HepG2 (cell line): ENCODE measurements around the gene PTPN3. TPM values are rescaled to one million over a fixed set of nuclear protein-coding genes. Genes with fewer than 3 reads are reported as not detected.

Experiments used
- BRCA1 ChIP-seq: sonication (generic); formaldehyde crosslinking; IDR thresholded peaks from 2 replicates; pipeline ENCODE4 v1.4.0; 2020; ENCODE audit warnings: missing genetic modification reagents
- FOSL1 ChIP-seq: sonication (generic); formaldehyde crosslinking; IDR thresholded peaks from 2 replicates; pipeline ENCODE4 v1.9.0; 2021; ENCODE audit warnings: missing genetic modification reagents, borderline replicate concordance
- FOXM1 ChIP-seq: sonication (generic); formaldehyde crosslinking; IDR thresholded peaks from 2 replicates; pipeline ENCODE4 v1.5.0; 2020; ENCODE audit warnings: missing genetic modification reagents
- GZF1 ChIP-seq: sonication (generic); formaldehyde crosslinking; IDR thresholded peaks from 2 replicates; pipeline ENCODE4 v1.5.1; 2020; ENCODE audit warnings: mild to moderate bottlenecking, missing genetic modification reagents
- KAT7 ChIP-seq: IDR thresholded peaks from 2 replicates; pipeline ENCODE4 v1.6.1; 2018; ENCODE audit warnings: borderline replicate concordance, missing compliant biosample characterization
- KDM1A ChIP-seq: IDR thresholded peaks from 2 replicates; pipeline ENCODE4 v1.6.1; 2016; ENCODE audit warnings: missing compliant biosample characterization
- MEIS1 ChIP-seq: sonication (generic); formaldehyde crosslinking; IDR thresholded peaks from 2 replicates; pipeline ENCODE4 v1.9.0; 2021; ENCODE audit warnings: mild to moderate bottlenecking, missing genetic modification reagents, moderate library complexity, borderline replicate concordance
- RXRA ChIP-seq: sonication (generic); formaldehyde crosslinking; IDR thresholded peaks from 2 replicates; pipeline ENCODE4 v1.5.1; 2020; ENCODE audit warnings: missing genetic modification reagents
- SOX13 ChIP-seq, 3 experiments: fragments of 450-650 bp in 1 of 3; sonication (generic) in 1 of 3; formaldehyde crosslinking in 1 of 3; IDR thresholded peaks in 2 of 3; conservative IDR thresholded peaks in 1 of 3; 2 replicates each; pipeline versions ENCODE4 v1.5.0 to v1.6.1; 2016 to 2020; ENCODE audit warnings: antibody characterized with exemption in 1 of 3, mild to moderate bottlenecking in 1 of 3, missing compliant biosample characterization in 1 of 3, missing genetic modification reagents in 1 of 3, moderate library complexity in 1 of 3
- TAF1 ChIP-seq: sonication (generic); formaldehyde crosslinking; IDR thresholded peaks from 2 replicates; pipeline ENCODE4 v1.4.0; 2020; ENCODE audit warnings: missing genetic modification reagents
- TARDBP ChIP-seq: sonication (generic); formaldehyde crosslinking; IDR thresholded peaks from 2 replicates; pipeline ENCODE4 v1.8.0; 2022; ENCODE audit warnings: mild to moderate bottlenecking, missing genetic modification reagents
- XBP1 ChIP-seq: sonication (generic); formaldehyde crosslinking; IDR thresholded peaks from 2 replicates; pipeline ENCODE4 v1.5.0; 2020; ENCODE audit warnings: missing genetic modification reagents
- ZBTB20 ChIP-seq: sonication (generic); formaldehyde crosslinking; IDR thresholded peaks from 2 replicates; pipeline ENCODE4 v1.8.1; 2023; ENCODE audit warnings: missing genetic modification reagents, low read depth, mild to moderate bottlenecking, borderline replicate concordance
- ZNF782 ChIP-seq: sonication (generic); formaldehyde crosslinking; IDR thresholded peaks from 2 replicates; pipeline ENCODE4 v1.4.0; 2020; ENCODE audit warnings: missing genetic modification reagents, mild to moderate bottlenecking, borderline replicate concordance
- polyA plus RNA-seq, 8 experiments: library from polyadenylated mRNA; depleted of rRNA in 3 of 8; stranded (reverse) in 7 of 8; unstranded in 1 of 8; fragments of >200 nt; fragmentation: Illumina TruSeq in 4 of 8; extraction: Trizol in 4 of 8; gene quantifications; 2 replicates each; pipeline versions ENCODE4 v1.2.1 to v1.2.3, GENCODE V29; 2011 to 2016; ENCODE audit warnings: low read depth in 4 of 8, missing spikeins in 1 of 8, mixed read lengths in 1 of 8; ENCODE audit not compliant: insufficient read depth in 1 of 8
- total RNA-seq, 5 experiments: library from RNA; depleted of rRNA; stranded (reverse); fragments of >200 nt; fragmentation: Illumina TruSeq; extraction: Trizol; gene quantifications; 2 replicates each; pipeline ENCODE4 v1.2.3, GENCODE V29; 2016; ENCODE audit warnings: low read depth in 1 of 5
- TF ChIP-seq, protein P1 (sequence below): sonication (generic); formaldehyde crosslinking; IDR thresholded peaks from 2 replicates; pipeline ENCODE4 v1.4.0; 2020; ENCODE audit warnings: missing genetic modification reagents, borderline replicate concordance
- TF ChIP-seq, protein P2 (sequence below): fragments of 450-650 bp; IDR thresholded peaks from 2 replicates; pipeline ENCODE4 v1.6.1; 2017
- TF ChIP-seq, protein P3 (sequence below): sonication (generic); formaldehyde crosslinking; IDR thresholded peaks from 2 replicates; pipeline ENCODE4 v1.8.1; 2022; ENCODE audit warnings: low read depth, mild to moderate bottlenecking, missing genetic modification reagents
- TF ChIP-seq, protein P4 (sequence below): sonication (generic); formaldehyde crosslinking; IDR thresholded peaks from 2 replicates; pipeline ENCODE4 v1.9.0; 2022; ENCODE audit warnings: missing genetic modification reagents, mild to moderate bottlenecking, borderline replicate concordance
- TF ChIP-seq, protein P5 (sequence below): sonication (generic); formaldehyde crosslinking; IDR thresholded peaks from 2 replicates; pipeline ENCODE4 v1.4.0; 2020; ENCODE audit warnings: mild to moderate bottlenecking, missing genetic modification reagents

Gene PTPN3
- total and polyA plus RNA-seq, 2 of the 13 experiments (the other 11 are each of a cell fraction or from before 2014, with no cell fraction given): 5.6 to 20.5 TPM

DNA sequence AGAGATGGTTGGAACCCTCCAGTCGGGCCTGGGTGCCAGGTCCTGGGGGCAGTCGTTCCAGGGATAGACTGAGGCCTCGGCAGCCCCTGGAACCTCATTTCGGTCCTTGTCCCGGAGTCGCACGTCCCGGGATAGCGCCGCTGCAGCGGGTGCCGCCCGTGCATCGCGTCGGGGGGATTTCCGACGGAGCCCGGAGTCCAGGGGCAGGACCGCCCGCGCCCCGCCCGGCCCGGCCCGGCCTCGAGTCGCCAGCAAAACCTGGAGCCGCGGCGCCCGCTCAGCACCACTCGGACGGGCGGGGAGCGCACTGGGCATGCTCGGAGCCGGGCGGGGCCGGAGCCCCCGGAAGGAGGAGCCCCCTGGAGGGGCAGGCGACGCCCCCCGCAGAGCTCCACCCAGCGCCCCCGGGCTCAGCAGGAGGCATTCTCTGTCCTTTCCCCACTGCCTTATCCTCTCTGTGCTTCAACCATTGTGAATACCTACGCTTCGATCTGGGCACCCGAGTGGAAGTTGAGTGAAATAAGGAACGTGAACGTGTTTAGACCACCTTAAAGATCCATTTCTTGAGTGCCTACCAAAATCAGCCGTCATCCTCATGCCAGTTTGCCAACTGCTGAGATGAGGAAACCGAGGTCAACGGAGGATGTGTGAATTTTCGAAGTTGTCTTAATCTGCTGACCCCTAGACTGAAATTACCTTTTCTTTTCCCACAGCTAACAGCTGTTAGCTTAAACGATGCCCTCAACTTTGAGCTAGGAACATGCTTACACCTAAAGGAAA, 1.7 kb upstream of the PTPN3 start (continued):
- no peak for TF ChIP-seq ZBTB20 (CRISPR knock-in tag)
- TF ChIP-seq FOXM1 (CRISPR knock-in tag): no peak
- TF ChIP-seq XBP1 (CRISPR knock-in tag): no peak
- TF ChIP-seq KDM1A (CRISPR knock-in tag): no peak
- no peak; the same call in 1 of the 2 replicates for TF ChIP-seq KAT7 (CRISPR knock-in tag)
- TF ChIP-seq MEIS1 (CRISPR knock-in tag): peak; percentile 26; the same call in 1 of the 2 replicates
- TF ChIP-seq GZF1 (CRISPR knock-in tag): no peak
- no peak for TF ChIP-seq TARDBP
- no peak for TF ChIP-seq RXRA (CRISPR knock-in tag)
- TF ChIP-seq TAF1: peak; percentile 34
- TF ChIP-seq, protein P1, sequence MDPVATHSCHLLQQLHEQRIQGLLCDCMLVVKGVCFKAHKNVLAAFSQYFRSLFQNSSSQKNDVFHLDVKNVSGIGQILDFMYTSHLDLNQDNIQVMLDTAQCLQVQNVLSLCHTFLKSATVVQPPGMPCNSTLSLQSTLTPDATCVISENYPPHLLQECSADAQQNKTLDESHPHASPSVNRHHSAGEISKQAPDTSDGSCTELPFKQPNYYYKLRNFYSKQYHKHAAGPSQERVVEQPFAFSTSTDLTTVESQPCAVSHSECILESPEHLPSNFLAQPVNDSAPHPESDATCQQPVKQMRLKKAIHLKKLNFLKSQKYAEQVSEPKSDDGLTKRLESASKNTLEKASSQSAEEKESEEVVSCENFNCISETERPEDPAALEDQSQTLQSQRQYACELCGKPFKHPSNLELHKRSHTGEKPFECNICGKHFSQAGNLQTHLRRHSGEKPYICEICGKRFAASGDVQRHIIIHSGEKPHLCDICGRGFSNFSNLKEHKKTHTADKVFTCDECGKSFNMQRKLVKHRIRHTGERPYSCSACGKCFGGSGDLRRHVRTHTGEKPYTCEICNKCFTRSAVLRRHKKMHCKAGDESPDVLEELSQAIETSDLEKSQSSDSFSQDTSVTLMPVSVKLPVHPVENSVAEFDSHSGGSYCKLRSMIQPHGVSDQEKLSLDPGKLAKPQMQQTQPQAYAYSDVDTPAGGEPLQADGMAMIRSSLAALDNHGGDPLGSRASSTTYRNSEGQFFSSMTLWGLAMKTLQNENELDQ (CRISPR knock-in tag): no peak
- TF ChIP-seq BRCA1: 0 out of 2 replicates have a peak, but pooled peaks have one; percentile 35
- TF ChIP-seq, protein P2, sequence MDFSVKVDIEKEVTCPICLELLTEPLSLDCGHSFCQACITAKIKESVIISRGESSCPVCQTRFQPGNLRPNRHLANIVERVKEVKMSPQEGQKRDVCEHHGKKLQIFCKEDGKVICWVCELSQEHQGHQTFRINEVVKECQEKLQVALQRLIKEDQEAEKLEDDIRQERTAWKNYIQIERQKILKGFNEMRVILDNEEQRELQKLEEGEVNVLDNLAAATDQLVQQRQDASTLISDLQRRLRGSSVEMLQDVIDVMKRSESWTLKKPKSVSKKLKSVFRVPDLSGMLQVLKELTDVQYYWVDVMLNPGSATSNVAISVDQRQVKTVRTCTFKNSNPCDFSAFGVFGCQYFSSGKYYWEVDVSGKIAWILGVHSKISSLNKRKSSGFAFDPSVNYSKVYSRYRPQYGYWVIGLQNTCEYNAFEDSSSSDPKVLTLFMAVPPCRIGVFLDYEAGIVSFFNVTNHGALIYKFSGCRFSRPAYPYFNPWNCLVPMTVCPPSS: no peak
- TF ChIP-seq SOX13 (IDR thresholded peaks at IDR 0.05): no peak
- TF ChIP-seq SOX13 (CRISPR knock-in tag; conservative IDR thresholded peaks at IDR 0.05 in 1 of 2, IDR thresholded peaks at IDR 0.05 in 1 of 2): peak in 1 of 2 experiments; percentile 50; a peak in 1 of 4 replicates
- TF ChIP-seq, protein P3, sequence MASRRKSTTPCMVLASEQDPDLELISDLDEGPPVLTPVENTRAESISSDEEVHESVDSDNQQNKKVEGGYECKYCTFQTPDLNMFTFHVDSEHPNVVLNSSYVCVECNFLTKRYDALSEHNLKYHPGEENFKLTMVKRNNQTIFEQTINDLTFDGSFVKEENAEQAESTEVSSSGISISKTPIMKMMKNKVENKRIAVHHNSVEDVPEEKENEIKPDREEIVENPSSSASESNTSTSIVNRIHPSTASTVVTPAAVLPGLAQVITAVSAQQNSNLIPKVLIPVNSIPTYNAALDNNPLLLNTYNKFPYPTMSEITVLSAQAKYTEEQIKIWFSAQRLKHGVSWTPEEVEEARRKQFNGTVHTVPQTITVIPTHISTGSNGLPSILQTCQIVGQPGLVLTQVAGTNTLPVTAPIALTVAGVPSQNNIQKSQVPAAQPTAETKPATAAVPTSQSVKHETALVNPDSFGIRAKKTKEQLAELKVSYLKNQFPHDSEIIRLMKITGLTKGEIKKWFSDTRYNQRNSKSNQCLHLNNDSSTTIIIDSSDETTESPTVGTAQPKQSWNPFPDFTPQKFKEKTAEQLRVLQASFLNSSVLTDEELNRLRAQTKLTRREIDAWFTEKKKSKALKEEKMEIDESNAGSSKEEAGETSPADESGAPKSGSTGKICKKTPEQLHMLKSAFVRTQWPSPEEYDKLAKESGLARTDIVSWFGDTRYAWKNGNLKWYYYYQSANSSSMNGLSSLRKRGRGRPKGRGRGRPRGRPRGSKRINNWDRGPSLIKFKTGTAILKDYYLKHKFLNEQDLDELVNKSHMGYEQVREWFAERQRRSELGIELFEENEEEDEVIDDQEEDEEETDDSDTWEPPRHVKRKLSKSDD (CRISPR knock-in tag): 0 out of 2 replicates have a peak, but pooled peaks have one; percentile 24
- no peak for TF ChIP-seq FOSL1 (CRISPR knock-in tag)
- TF ChIP-seq, protein P4, sequence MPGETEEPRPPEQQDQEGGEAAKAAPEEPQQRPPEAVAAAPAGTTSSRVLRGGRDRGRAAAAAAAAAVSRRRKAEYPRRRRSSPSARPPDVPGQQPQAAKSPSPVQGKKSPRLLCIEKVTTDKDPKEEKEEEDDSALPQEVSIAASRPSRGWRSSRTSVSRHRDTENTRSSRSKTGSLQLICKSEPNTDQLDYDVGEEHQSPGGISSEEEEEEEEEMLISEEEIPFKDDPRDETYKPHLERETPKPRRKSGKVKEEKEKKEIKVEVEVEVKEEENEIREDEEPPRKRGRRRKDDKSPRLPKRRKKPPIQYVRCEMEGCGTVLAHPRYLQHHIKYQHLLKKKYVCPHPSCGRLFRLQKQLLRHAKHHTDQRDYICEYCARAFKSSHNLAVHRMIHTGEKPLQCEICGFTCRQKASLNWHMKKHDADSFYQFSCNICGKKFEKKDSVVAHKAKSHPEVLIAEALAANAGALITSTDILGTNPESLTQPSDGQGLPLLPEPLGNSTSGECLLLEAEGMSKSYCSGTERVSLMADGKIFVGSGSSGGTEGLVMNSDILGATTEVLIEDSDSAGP (CRISPR knock-in tag): peak; percentile 82; the same call in 1 of the 2 replicates
- TF ChIP-seq, protein P5, sequence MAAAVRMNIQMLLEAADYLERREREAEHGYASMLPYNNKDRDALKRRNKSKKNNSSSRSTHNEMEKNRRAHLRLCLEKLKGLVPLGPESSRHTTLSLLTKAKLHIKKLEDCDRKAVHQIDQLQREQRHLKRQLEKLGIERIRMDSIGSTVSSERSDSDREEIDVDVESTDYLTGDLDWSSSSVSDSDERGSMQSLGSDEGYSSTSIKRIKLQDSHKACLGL (CRISPR knock-in tag): no peak
- no peak for TF ChIP-seq ZNF782 (CRISPR knock-in tag)
